ENCODE measurements around the gene CAVIN2.

The CAVIN2 gene

DNA sequence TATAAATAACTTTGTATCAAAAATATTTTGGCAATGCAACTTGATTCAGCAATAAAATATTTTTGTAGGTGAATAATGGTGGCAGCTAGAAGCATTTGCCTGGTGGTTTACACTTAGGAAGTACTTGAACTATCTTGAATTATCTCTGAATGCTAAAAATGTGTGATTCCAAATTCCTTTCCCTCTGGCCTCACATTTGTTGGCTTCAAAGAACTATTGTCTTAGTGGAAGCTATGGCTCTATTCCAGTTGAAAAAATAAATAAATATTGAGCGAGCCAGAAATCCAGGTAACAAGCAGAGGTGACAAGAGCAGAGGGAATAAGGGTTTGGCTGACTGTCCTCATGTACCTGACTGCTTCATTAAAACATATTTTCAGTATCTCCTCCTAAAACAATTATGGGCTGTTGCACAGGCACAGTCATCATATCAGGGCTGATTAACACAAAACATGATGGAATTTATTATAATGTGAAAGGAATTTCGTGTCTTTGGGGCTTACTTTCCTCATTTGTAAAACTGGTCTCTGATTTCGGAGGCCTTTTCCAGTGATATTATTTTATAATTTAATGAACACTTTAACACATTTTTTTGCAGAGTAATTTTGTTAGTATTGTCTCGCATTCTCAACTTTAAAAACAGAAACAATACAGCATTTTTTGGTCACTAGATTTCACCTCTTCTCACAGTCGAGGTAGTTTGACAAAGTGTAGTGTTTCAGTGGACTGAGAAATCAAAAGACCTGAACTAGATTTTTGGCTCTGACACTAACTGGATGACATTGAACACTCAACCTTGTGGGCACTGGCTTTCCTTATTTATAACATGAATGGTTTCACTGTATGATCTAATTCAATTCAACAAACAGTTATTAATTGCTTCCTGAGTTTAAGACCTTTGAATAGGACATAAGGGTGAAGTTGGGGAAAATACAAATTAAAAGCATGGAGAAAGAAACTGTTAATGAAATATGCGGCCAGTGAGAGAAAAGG lies 7.8 kb upstream of the CAVIN2 start:
- H2AFZ ChIP-seq (ENCODE audit: low read length) = no peak overlapping the region
- TF ChIP-seq EZH2 (optimal IDR thresholded peaks at IDR 0.05; ENCODE audit: low read depth, low read length) (no peak), EZH2phosphoT487 (IDR thresholded peaks at IDR 0.05; ENCODE audit: low read length) (no peak)
- TF ChIP-seq, protein P1, sequence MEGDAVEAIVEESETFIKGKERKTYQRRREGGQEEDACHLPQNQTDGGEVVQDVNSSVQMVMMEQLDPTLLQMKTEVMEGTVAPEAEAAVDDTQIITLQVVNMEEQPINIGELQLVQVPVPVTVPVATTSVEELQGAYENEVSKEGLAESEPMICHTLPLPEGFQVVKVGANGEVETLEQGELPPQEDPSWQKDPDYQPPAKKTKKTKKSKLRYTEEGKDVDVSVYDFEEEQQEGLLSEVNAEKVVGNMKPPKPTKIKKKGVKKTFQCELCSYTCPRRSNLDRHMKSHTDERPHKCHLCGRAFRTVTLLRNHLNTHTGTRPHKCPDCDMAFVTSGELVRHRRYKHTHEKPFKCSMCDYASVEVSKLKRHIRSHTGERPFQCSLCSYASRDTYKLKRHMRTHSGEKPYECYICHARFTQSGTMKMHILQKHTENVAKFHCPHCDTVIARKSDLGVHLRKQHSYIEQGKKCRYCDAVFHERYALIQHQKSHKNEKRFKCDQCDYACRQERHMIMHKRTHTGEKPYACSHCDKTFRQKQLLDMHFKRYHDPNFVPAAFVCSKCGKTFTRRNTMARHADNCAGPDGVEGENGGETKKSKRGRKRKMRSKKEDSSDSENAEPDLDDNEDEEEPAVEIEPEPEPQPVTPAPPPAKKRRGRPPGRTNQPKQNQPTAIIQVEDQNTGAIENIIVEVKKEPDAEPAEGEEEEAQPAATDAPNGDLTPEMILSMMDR (IDR thresholded peaks at IDR 0.05; ENCODE audit: low read length) = no peak
- no peaks in the 10 kb centered on the region for H4K20me1 ChIP-seq (ENCODE audit: insufficient read depth, low read length)
- no peaks in the 10 kb centered on the region for H3K4me1 ChIP-seq (ENCODE audit: low read length)
- H3K27ac ChIP-seq (ENCODE audit: low read length) = no peak overlapping the region
- H3K79me2 ChIP-seq (ENCODE audit: low read length) = no peaks in the 10 kb centered on the region
- H3K9me2 ChIP-seq (replicated peaks; ENCODE audit: insufficient read depth, low read length) = no peaks in the 10 kb centered on the region
- H3K4me3 ChIP-seq (ENCODE audit: low read length) = no peak overlapping the region
- no peak overlapping the region for H3K4me2 ChIP-seq (ENCODE audit: low read depth, low read length)
- H3K9me3 ChIP-seq (replicated peaks; ENCODE audit: insufficient read depth, low read length) = no peaks in the 10 kb centered on the region
- H3K9ac ChIP-seq (ENCODE audit: low read length) = no peak overlapping the region
- no peak for DNase-seq
- H3F3A ChIP-seq (ENCODE audit: insufficient read depth, low read length) = no peaks in the 10 kb centered on the region
- H3K27me3 ChIP-seq (replicated peaks; ENCODE audit: insufficient read depth, low read length) = no peaks in the 10 kb centered on the region
- H3K36me3 ChIP-seq (replicated peaks; ENCODE audit: insufficient read depth, low read length) = no peaks in the 10 kb centered on the region

DNA sequence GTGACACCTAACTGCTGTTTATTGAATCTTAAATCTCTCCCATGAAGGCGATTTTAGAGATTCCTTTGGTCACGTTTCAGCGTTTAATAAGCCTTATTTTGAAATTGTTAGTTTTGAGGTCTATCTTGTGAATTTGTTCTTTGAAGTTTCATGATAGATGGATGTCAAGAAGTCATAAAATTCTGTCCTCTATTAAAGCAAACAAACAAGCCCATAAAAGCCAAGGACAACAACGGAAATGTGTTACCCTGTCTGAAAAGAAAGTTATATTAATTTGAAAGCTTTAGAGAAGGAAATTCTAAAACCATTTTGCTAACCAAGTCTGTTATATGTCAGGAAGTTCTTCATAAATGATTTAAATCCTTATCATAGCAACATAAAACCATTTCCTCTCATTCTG lies 7.0 kb upstream of the CAVIN2 start:
- no peaks in the 10 kb centered on the region for H3K27me3 ChIP-seq (replicated peaks; ENCODE audit: insufficient read depth, low read length)
- H2AFZ ChIP-seq (ENCODE audit: low read length) = no peak overlapping the region
- TF ChIP-seq EZH2phosphoT487 (IDR thresholded peaks at IDR 0.05; ENCODE audit: low read length) = no peak
- TF ChIP-seq, protein P1 (IDR thresholded peaks at IDR 0.05; ENCODE audit: low read length) = no peak
- TF ChIP-seq EZH2 (optimal IDR thresholded peaks at IDR 0.05; ENCODE audit: low read depth, low read length) = no peak
- no peaks in the 10 kb centered on the region for H3K79me2 ChIP-seq (ENCODE audit: low read length)
- no peaks in the 10 kb centered on the region for H3K9me2 ChIP-seq (replicated peaks; ENCODE audit: insufficient read depth, low read length)
- H3K9ac ChIP-seq (ENCODE audit: low read length) = no peak overlapping the region
- no peaks in the 10 kb centered on the region for H3F3A ChIP-seq (ENCODE audit: insufficient read depth, low read length)
- DNase-seq = no peak
- no peaks in the 10 kb centered on the region for H3K4me1 ChIP-seq (ENCODE audit: low read length)
- H3K27ac ChIP-seq (ENCODE audit: low read length) = no peak overlapping the region
- no peaks in the 10 kb centered on the region for H3K36me3 ChIP-seq (replicated peaks; ENCODE audit: insufficient read depth, low read length)
- H3K9me3 ChIP-seq (replicated peaks; ENCODE audit: insufficient read depth, low read length) = no peaks in the 10 kb centered on the region
- no peak overlapping the region for H3K4me2 ChIP-seq (ENCODE audit: low read depth, low read length)
- no peaks in the 10 kb centered on the region for H4K20me1 ChIP-seq (ENCODE audit: insufficient read depth, low read length)
- H3K4me3 ChIP-seq (ENCODE audit: low read length) = no peak overlapping the region

DNA sequence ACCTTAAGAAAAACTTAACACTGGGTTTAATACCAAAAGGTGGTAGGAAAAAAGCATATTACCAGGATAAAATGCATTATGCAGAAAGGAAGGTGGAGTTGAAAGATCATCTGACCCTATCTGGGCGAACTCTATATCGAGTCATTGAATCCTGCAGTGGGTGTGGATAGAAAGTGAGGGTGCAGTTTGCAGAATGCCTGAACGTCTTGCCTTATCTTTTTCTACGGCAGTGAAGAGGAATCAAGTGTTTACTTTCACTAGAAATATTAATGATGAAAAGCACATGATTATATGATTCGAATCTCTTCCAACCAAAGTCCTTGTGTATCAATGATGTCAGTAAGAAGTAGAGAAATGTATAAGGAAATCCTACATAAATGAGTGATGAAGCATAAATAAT lies 4.3 kb upstream of the CAVIN2 start:
- H3K9ac ChIP-seq (ENCODE audit: low read length) = no peak overlapping the region
- H3K79me2 ChIP-seq (ENCODE audit: low read length) = no peaks in the 10 kb centered on the region

More for the DNA sequence above, 4.3 kb upstream of the CAVIN2 start:
- Histone ChIP-seq H3K4me1 (ENCODE audit: low read length) (no peaks in the 10 kb centered on the region), H4K20me1 (ENCODE audit: insufficient read depth, low read length) (no peaks in the 10 kb centered on the region), H3K9me3 (replicated peaks; ENCODE audit: insufficient read depth, low read length) (no peaks in the 10 kb centered on the region), H3K27me3 (replicated peaks; ENCODE audit: insufficient read depth, low read length) (no peaks in the 10 kb centered on the region), H3K27ac (ENCODE audit: low read length) (no peak overlapping the region), H3F3A (ENCODE audit: insufficient read depth, low read length) (no peaks in the 10 kb centered on the region), H2AFZ (ENCODE audit: low read length) (no peak overlapping the region), H3K4me3 (ENCODE audit: low read length) (no peak overlapping the region), H3K36me3 (replicated peaks; ENCODE audit: insufficient read depth, low read length) (no peaks in the 10 kb centered on the region), H3K4me2 (ENCODE audit: low read depth, low read length) (no peak overlapping the region), H3K9me2 (replicated peaks; ENCODE audit: insufficient read depth, low read length) (no peaks in the 10 kb centered on the region)
- no peak for TF ChIP-seq EZH2phosphoT487 (IDR thresholded peaks at IDR 0.05; ENCODE audit: low read length)
- TF ChIP-seq, protein P1 (IDR thresholded peaks at IDR 0.05; ENCODE audit: low read length) = no peak
- no peak for TF ChIP-seq EZH2 (optimal IDR thresholded peaks at IDR 0.05; ENCODE audit: low read depth, low read length)
- no peak for DNase-seq
